SK-N-SH treated with all-trans-retinoic acid at 6 μM for 48 hours (cell line): ENCODE results near the gene RBMS3.

Experiments used
- ARNTL ChIP-seq: fragments of 450-650 bp; formaldehyde crosslinking; IDR thresholded peaks from 2 replicates; pipeline ENCODE4 v1.5.0; 2020; ENCODE audit warnings: low read depth, mild to moderate bottlenecking, moderate library complexity, borderline replicate concordance
- CSRNP3 ChIP-seq: fragments of 250-450 bp; sonication (Bioruptor Pico); IDR thresholded peaks from 2 replicates; pipeline ENCODE4 v1.5.1; 2021; ENCODE audit warnings: mild to moderate bottlenecking, moderate library complexity
- ESRRG ChIP-seq: fragments of 250-450 bp; sonication (Bioruptor Pico); IDR thresholded peaks from 2 replicates; pipeline ENCODE4 v1.6.1; 2021; ENCODE audit warnings: mild to moderate bottlenecking
- ISL1 ChIP-seq: fragments of 250-450 bp; sonication (Bioruptor Pico); IDR thresholded peaks from 2 replicates; pipeline ENCODE4 v2.1.2; 2022; ENCODE audit warnings: mild to moderate bottlenecking, moderate library complexity
- OSR1 ChIP-seq: fragments of 250-450 bp; sonication (Bioruptor Pico); IDR thresholded peaks from 2 replicates; pipeline ENCODE4 v1.8.0; 2022; ENCODE audit warnings: moderate library complexity, mild to moderate bottlenecking, inconsistent platforms
- PATZ1 ChIP-seq: fragments of 250-450 bp; sonication (Bioruptor Pico); IDR thresholded peaks from 2 replicates; pipeline ENCODE4 v1.8.0; 2020; ENCODE audit warnings: mild to moderate bottlenecking, moderate library complexity, borderline replicate concordance
- PPARA ChIP-seq: fragments of 250-450 bp; sonication (Bioruptor Pico); IDR thresholded peaks from 2 replicates; pipeline ENCODE4 v1.5.0; 2020; ENCODE audit warnings: mild to moderate bottlenecking, borderline replicate concordance
- TCF4 ChIP-seq: fragments of 250-450 bp; sonication (Bioruptor Pico); IDR thresholded peaks from 2 replicates; pipeline ENCODE4 v1.8.0; 2021; ENCODE audit warnings: mild to moderate bottlenecking, moderate library complexity, borderline replicate concordance
- ZFP3 ChIP-seq: fragments of 250-450 bp; sonication (Bioruptor Pico); IDR thresholded peaks from 2 replicates; pipeline ENCODE4 v1.5.0; 2020; ENCODE audit warnings: mild to moderate bottlenecking, moderate library complexity
- ZNF8 ChIP-seq: fragments of 450-650 bp; formaldehyde crosslinking; IDR thresholded peaks from 2 replicates; pipeline ENCODE4 v1.5.0; 2020; ENCODE audit warnings: mild to moderate bottlenecking, moderate library complexity

GRCh38 chr3:29502771-29503170 is 221.9 kb downstream of the RBMS3 start:
- TF ChIP-seq OSR1 (CRISPR knock-in tag) (no peak), PPARA (CRISPR knock-in tag) (no peak), CSRNP3 (CRISPR knock-in tag) (no peak), TCF4 (CRISPR knock-in tag) (no peak), ISL1 (CRISPR knock-in tag) (no peak), ARNTL (CRISPR knock-in tag) (no peak), PATZ1 (no peak), ZNF8 (CRISPR knock-in tag) (no peak), ZFP3 (no peak), ESRRG (CRISPR knock-in tag) (no peak)
